ENCODE measurements around the gene CEMIP. TPM values are rescaled to one million over a fixed set of nuclear protein-coding genes. Genes with fewer than 3 reads are reported as not detected.
A peak's percentile ranks its signal among the peaks of the same experiment; 100 is the strongest.

Gene CEMIP
- polyA plus RNA-seq, 3 donors, result not detected

DNA sequence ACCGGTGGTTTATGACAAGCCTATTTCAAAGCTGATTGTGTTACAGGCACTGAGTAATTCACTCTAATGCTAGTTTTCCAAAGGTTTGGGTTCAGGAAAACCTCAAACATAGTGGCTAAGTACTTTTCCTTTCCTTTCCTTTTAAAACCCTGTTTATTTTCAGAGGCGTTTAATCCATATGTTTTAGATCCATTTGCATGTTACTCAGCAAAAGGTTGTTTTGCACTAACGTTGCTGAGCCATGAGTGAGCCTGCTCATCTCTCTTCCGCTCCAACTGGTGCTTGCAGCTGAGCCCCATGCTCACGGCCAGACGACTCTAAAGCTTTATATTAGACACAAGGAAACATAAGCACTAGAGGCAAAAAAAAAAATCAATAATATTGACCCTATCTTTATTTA, 9.4 kb downstream of the CEMIP start:
- Histone ChIP-seq H3K36me3 (replicated peaks in 1 of 2; ENCODE audit: control insufficient read depth in 1 of 2, insufficient read depth in 2 of 2, low read length in 2 of 2) (no peaks in the 10 kb centered on the region), H3K9ac (ENCODE audit: insufficient read depth, low read length, poor library complexity, severe bottlenecking) (no peak overlapping the region), H3K4me1 (ENCODE audit: control insufficient read depth in 1 of 2, insufficient read depth in 2 of 2, low read length in 2 of 2) (peaks cover 31 to 34% of the 10 kb centered on the region in 2 donors), H3K4me3 (replicated peaks in 1 of 3; ENCODE audit: low read depth in 2 of 3, low read length in 3 of 3) (peak overlapping the region in 1 of 3 experiments; percentile 39), H2AFZ (ENCODE audit: insufficient read depth, low read depth, low read length, poor library complexity, severe bottlenecking) (no peak overlapping the region), H3K27me3 (ENCODE audit: control insufficient read depth in 2 of 2, insufficient read depth in 2 of 2, low read length in 2 of 2) (peaks cover 0 to 12% of the 10 kb centered on the region in 2 donors), H3K4me2 (replicated peaks; ENCODE audit: extremely low read depth, low read length, poor library complexity, severe bottlenecking) (peak overlapping the region; percentile 57), H3K79me2 (ENCODE audit: insufficient read depth, low read length) (no peaks in the 10 kb centered on the region), H3K27ac (ENCODE audit: low read depth in 1 of 2, low read length in 2 of 2) (no peak overlapping the region), H3K9me3 (replicated peaks in 1 of 2; ENCODE audit: control insufficient read depth in 1 of 2, insufficient read depth in 1 of 2, low read length in 2 of 2) (no peaks in the 10 kb centered on the region), H4K20me1 (ENCODE audit: insufficient read depth, low read length) (no peaks in the 10 kb centered on the region)
- peaks cover 36% of the 10 kb centered on the region for H3K4me1 Mint-ChIP-seq
- peak overlapping the region in 1 of 2 donors; percentile 48 for H3K4me3 Mint-ChIP-seq
- DNase-seq, result no peak
- peak overlapping the region in 1 of 7 donors; percentile 82 for H3K27ac Mint-ChIP-seq
- no peaks in the 10 kb centered on the region for H3K36me3 Mint-ChIP-seq
- TF ChIP-seq, protein P1, sequence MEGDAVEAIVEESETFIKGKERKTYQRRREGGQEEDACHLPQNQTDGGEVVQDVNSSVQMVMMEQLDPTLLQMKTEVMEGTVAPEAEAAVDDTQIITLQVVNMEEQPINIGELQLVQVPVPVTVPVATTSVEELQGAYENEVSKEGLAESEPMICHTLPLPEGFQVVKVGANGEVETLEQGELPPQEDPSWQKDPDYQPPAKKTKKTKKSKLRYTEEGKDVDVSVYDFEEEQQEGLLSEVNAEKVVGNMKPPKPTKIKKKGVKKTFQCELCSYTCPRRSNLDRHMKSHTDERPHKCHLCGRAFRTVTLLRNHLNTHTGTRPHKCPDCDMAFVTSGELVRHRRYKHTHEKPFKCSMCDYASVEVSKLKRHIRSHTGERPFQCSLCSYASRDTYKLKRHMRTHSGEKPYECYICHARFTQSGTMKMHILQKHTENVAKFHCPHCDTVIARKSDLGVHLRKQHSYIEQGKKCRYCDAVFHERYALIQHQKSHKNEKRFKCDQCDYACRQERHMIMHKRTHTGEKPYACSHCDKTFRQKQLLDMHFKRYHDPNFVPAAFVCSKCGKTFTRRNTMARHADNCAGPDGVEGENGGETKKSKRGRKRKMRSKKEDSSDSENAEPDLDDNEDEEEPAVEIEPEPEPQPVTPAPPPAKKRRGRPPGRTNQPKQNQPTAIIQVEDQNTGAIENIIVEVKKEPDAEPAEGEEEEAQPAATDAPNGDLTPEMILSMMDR (IDR thresholded peaks at IDR 0.05), result no peak
- H3K9me3 Mint-ChIP-seq, result no peaks in the 10 kb centered on the region
- 78% methylated on average over 2 of the region's 6 CpGs for WGBS (ENCODE audit: insufficient coverage)
- H3K27me3 Mint-ChIP-seq (ENCODE audit: low read depth in 3 of 3), result peaks cover 13 to 23% (median 14%) of the 10 kb centered on the region in 3 donors
- intact Hi-C loops (cut with micrococcal nuclease), result no loop called here

DNA sequence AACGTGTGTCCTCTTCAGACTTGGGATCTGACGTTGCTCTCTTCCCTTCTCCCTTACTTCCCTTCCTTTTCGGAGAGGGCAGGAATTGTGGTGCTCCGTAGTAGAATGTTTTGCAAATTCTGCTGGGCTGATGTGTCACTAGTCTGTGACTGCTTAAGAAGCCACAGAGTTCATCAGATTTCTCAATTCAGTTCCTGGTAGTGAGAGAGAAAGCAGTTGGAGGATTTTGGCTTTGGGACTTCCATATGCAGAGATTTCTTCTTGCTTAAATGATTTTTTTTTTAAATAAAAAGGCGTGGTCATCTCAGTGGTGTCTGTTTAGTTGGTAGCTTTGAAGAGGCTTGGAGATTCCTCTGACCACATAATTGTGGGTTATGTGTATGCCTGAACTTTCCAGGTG, 10.1 kb downstream of the CEMIP start:
- DNase-seq, result peak; percentile 32 to 59 (median 45)
- H3K4me1 ChIP-seq (ENCODE audit: control insufficient read depth in 1 of 2, insufficient read depth in 2 of 2, low read length in 2 of 2), result peaks cover 31 to 34% of the 10 kb centered on the region in 2 donors
- no peaks in the 10 kb centered on the region for H4K20me1 ChIP-seq (ENCODE audit: insufficient read depth, low read length)
- H2AFZ ChIP-seq (ENCODE audit: insufficient read depth, low read depth, low read length, poor library complexity, severe bottlenecking), result no peak overlapping the region
- Mint-ChIP-seq H3K4me1 (peaks cover 36% of the 10 kb centered on the region), H3K27ac (peak overlapping the region; percentile 15 to 82 (median 61)), H3K4me3 (peak overlapping the region in 1 of 2 donors; percentile 53), H3K27me3 (ENCODE audit: low read depth in 3 of 3) (peaks cover 9 to 16% (median 11%) of the 10 kb centered on the region in 3 donors), H3K36me3 (no peaks in the 10 kb centered on the region), H3K9me3 (no peaks in the 10 kb centered on the region)
- peak overlapping the region in 1 of 3 experiments; percentile 39 for H3K4me3 ChIP-seq (replicated peaks in 1 of 3; ENCODE audit: low read depth in 2 of 3, low read length in 3 of 3)
- intact Hi-C loops (cut with micrococcal nuclease), result no loop called here
- no peaks in the 10 kb centered on the region for H3K36me3 ChIP-seq (replicated peaks in 1 of 2; ENCODE audit: control insufficient read depth in 1 of 2, insufficient read depth in 2 of 2, low read length in 2 of 2)
- no peaks in the 10 kb centered on the region for H3K79me2 ChIP-seq (ENCODE audit: insufficient read depth, low read length)
- H3K27me3 ChIP-seq (ENCODE audit: control insufficient read depth in 2 of 2, insufficient read depth in 2 of 2, low read length in 2 of 2), result peaks cover 0 to 5% of the 10 kb centered on the region in 2 donors
- H3K9ac ChIP-seq (ENCODE audit: insufficient read depth, low read length, poor library complexity, severe bottlenecking), result no peak overlapping the region
- TF ChIP-seq, protein P1 (IDR thresholded peaks at IDR 0.05), result no peak
- whole genome bisulfite sequencing (ENCODE audit: insufficient coverage), result 83% methylated on average over 1 of the region's 5 CpGs
- H3K27ac ChIP-seq (ENCODE audit: low read depth in 1 of 2, low read length in 2 of 2), result peak overlapping the region in 1 of 2 donors; percentile 54
- no peaks in the 10 kb centered on the region for H3K9me3 ChIP-seq (replicated peaks in 1 of 2; ENCODE audit: control insufficient read depth in 1 of 2, insufficient read depth in 1 of 2, low read length in 2 of 2)
- H3K4me2 ChIP-seq (replicated peaks; ENCODE audit: extremely low read depth, low read length, poor library complexity, severe bottlenecking), result peak overlapping the region; percentile 57
